GM12873 (cell line): ENCODE measurements around the gene GRAP2.

Experiments
- CTCF ChIP-seq: IDR thresholded peaks from 2 replicates; pipeline ENCODE4 v1.5.1; 2012; ENCODE audit warnings: low read depth, mild to moderate bottlenecking, moderate library complexity, low read length, control low read depth; ENCODE audit not compliant: insufficient read depth; ENCODE audit errors: missing control alignments

The GRAP2 gene

GRCh38 chr22:39980596-39980995 is 79.7 kb downstream of the GRAP2 start:
- no peak for TF ChIP-seq CTCF

GRCh38 chr22:39983346-39983745 is 82.5 kb downstream of the GRAP2 start:
- TF ChIP-seq CTCF = no peak

GRCh38 chr22:39984006-39984405 is 83.1 kb downstream of the GRAP2 start:
- no peak for TF ChIP-seq CTCF

GRCh38 chr22:39984746-39985145 is 83.9 kb downstream of the GRAP2 start:
- TF ChIP-seq CTCF = no peak

- TF ChIP-seq CTCF = no peak
These were observed 84.6 kb downstream of the GRAP2 start for GRCh38 chr22:39985383-39986035.

GRCh38 chr22:39988386-39989114 is 87.7 kb downstream of the GRAP2 start:
- TF ChIP-seq CTCF = no peak

GRCh38 chr22:39989633-39990032 is 88.7 kb downstream of the GRAP2 start:
- no peak for TF ChIP-seq CTCF
